H1 (cell line): ENCODE results near the gene DAP. TPM values are rescaled to one million over a fixed set of nuclear protein-coding genes. Genes with fewer than 3 reads are reported as not detected.

ENCODE experiments used
- CTCF ChIA-PET: fragments of 300-600 bp; sonication (Branson Sonifier 250); formaldehyde crosslinking; loops from one replicate; lab custom pipeline; 2021; ENCODE audit not compliant: partially characterized antibody; lab: Charles Lee
- POLR2A ChIA-PET: fragments of 300-600 bp; sonication (Branson Sonifier 250); formaldehyde crosslinking; loops from one replicate; lab custom pipeline; 2021; ENCODE audit warnings: inconsistent platforms; ENCODE audit not compliant: partially characterized antibody; lab: Charles Lee
- DNase-seq, 2 experiments: peaks; one replicate each; pipeline versions ENCODE4 v3.0.0 to v3.0.0-alpha.2; 2010 to 2022; ENCODE audit warnings: low spot score in 2 of 2, low read depth in 1 of 2, mixed read lengths in 1 of 2
- FAIRE-seq: peaks from 2 replicates; lab custom pipeline; 2011; peaks lifted over from hg19 to GRCh38; lab: Jason Lieb, UNC
- H2AFZ ChIP-seq: 2 replicates; pipeline ENCODE4 v1.8.1; 2012; ENCODE audit warnings: low read length, inconsistent platforms
- H2AK5ac ChIP-seq: 2 replicates; pipeline ENCODE4 v1.6.1; 2013; ENCODE audit warnings: low read depth, low read length
- H2BK120ac ChIP-seq: replicated peaks from 2 replicates; pipeline ENCODE3; 2013; ENCODE audit warnings: low read depth, low read length, inconsistent platforms
- H2BK12ac ChIP-seq: 2 replicates; pipeline ENCODE4 v1.6.1; 2013; ENCODE audit warnings: low read depth, low read length
- H2BK15ac ChIP-seq: 2 replicates; pipeline ENCODE4 v1.6.1; 2013; ENCODE audit warnings: low read length
- H2BK20ac ChIP-seq: 2 replicates; pipeline ENCODE4 v1.6.1; 2013; ENCODE audit warnings: low read length
- H2BK5ac ChIP-seq: 2 replicates; pipeline ENCODE4 v1.6.1; 2013; ENCODE audit warnings: low read depth, low read length
- H3K14ac ChIP-seq: 2 replicates; pipeline ENCODE4 v1.6.1; 2013; ENCODE audit warnings: inconsistent platforms; ENCODE audit not compliant: insufficient read length
- H3K18ac ChIP-seq: 2 replicates; pipeline ENCODE4 v1.6.1; 2013; ENCODE audit warnings: low read length; ENCODE audit errors: extremely low read depth
- H3K23ac ChIP-seq: 2 replicates; pipeline ENCODE4 v1.6.1; 2013; ENCODE audit warnings: inconsistent platforms; ENCODE audit not compliant: insufficient read length
- H3K23me2 ChIP-seq: 2 replicates; pipeline ENCODE4 v1.6.1; 2013; ENCODE audit warnings: low read depth, low read length
- H3K27ac ChIP-seq: 2 replicates; pipeline ENCODE4 v1.6.1; 2011; ENCODE audit warnings: low read depth, low read length, inconsistent platforms
- H3K27me3 ChIP-seq, 4 experiments: replicated peaks in 1 of 4; 1 replicate in 1 of 4; 2 replicates in 3 of 4; pipeline versions ENCODE4 v1.6.1 to v1.8.1; 2011 to 2013; ENCODE audit warnings: low read length in 3 of 4, mild to moderate bottlenecking in 3 of 4, inconsistent platforms in 2 of 4, mixed read lengths in 2 of 4, moderate library complexity in 1 of 4; ENCODE audit not compliant: control insufficient read depth in 3 of 4, insufficient read depth in 3 of 4; ENCODE audit errors: extremely low read depth in 1 of 4
- H3K36me3 ChIP-seq, 4 experiments: 2 replicates each; pipeline versions ENCODE4 v1.6.1 to v1.8.1; 2011 to 2013; ENCODE audit warnings: mild to moderate bottlenecking in 4 of 4, low read length in 3 of 4, moderate library complexity in 2 of 4, control low read depth in 1 of 4, inconsistent platforms in 1 of 4; ENCODE audit not compliant: insufficient read depth in 4 of 4, control insufficient read depth in 2 of 4
- H3K4ac ChIP-seq: replicated peaks from 2 replicates; pipeline ENCODE3; 2013; ENCODE audit warnings: low read length, low read depth, mixed read lengths, inconsistent platforms; ENCODE audit not compliant: insufficient read length
- H3K4me1 ChIP-seq, 4 experiments: replicated peaks in 1 of 4; 1 replicate in 1 of 4; 2 replicates in 3 of 4; pipeline versions ENCODE4 v1.6.1 to v1.8.1; 2011 to 2013; ENCODE audit warnings: low read length in 3 of 4, inconsistent platforms in 2 of 4, mixed read lengths in 1 of 4; ENCODE audit not compliant: insufficient read depth in 4 of 4, control insufficient read depth in 3 of 4
- H3K4me2 ChIP-seq, 2 experiments: 2 replicates each; pipeline versions ENCODE4 v1.6.1 to v1.8.1; 2011 to 2013; ENCODE audit warnings: low read depth in 2 of 2, low read length in 2 of 2, control low read depth in 1 of 2, inconsistent platforms in 1 of 2, mild to moderate bottlenecking in 1 of 2; ENCODE audit not compliant: insufficient read depth in 1 of 2
- H3K4me3 ChIP-seq, 4 experiments: fragments of 200-600, 300-600 bp in 1 of 4; sonication (generic), shearing (Covaris generic), sonication (Bioruptor Twin) in 1 of 4; 2 replicates each; pipeline versions ENCODE4 v1.5.1 to v1.8.1; 2011 to 2016; ENCODE audit warnings: low read length in 4 of 4, low read depth in 3 of 4, control low read depth in 2 of 4, inconsistent platforms in 2 of 4, mild to moderate bottlenecking in 2 of 4, mixed read lengths in 1 of 4, moderate library complexity in 1 of 4; ENCODE audit not compliant: insufficient read depth in 2 of 4; ENCODE audit errors: extremely low read depth in 1 of 4
- H3K56ac ChIP-seq: replicated peaks from 2 replicates; pipeline ENCODE3; 2013; ENCODE audit warnings: low read depth, mild to moderate bottlenecking, mixed read lengths, low read length, inconsistent platforms; ENCODE audit not compliant: insufficient read length
- H3K79me1 ChIP-seq: 2 replicates; pipeline ENCODE4 v1.6.1; 2013; ENCODE audit warnings: low read depth, low read length, control low read depth
- H3K79me2 ChIP-seq, 2 experiments: 2 replicates each; pipeline versions ENCODE4 v1.6.1 to v1.8.1; 2012 to 2013; ENCODE audit warnings: low read length in 2 of 2, mild to moderate bottlenecking in 2 of 2, inconsistent platforms in 1 of 2; ENCODE audit not compliant: insufficient read depth in 2 of 2, control insufficient read depth in 1 of 2
- H3K9ac ChIP-seq, 4 experiments: replicated peaks in 1 of 4; 1 replicate in 1 of 4; 2 replicates in 3 of 4; pipeline versions ENCODE4 v1.6.1 to v1.8.1; 2011 to 2013; ENCODE audit warnings: low read depth in 3 of 4, low read length in 3 of 4, control low read depth in 2 of 4, mild to moderate bottlenecking in 2 of 4, moderate library complexity in 2 of 4, inconsistent platforms in 1 of 4; ENCODE audit errors: extremely low read depth in 1 of 4
- H3K9me3 ChIP-seq, 2 experiments: 2 replicates each; pipeline versions ENCODE4 v1.6.1 to v1.8.1; 2012 to 2013; ENCODE audit warnings: mild to moderate bottlenecking in 2 of 2, moderate library complexity in 2 of 2, control low read depth in 1 of 2, inconsistent platforms in 1 of 2, low read depth in 1 of 2, low read length in 1 of 2, mixed read lengths in 1 of 2; ENCODE audit not compliant: insufficient read depth in 2 of 2
- H4K20me1 ChIP-seq, 2 experiments: replicated peaks in 1 of 2; 2 replicates each; pipeline versions ENCODE3 to v1.8.1; 2011 to 2013; ENCODE audit warnings: inconsistent platforms in 2 of 2, low read length in 2 of 2, mild to moderate bottlenecking in 1 of 2; ENCODE audit not compliant: insufficient read depth in 2 of 2, control insufficient read depth in 1 of 2
- H4K5ac ChIP-seq: 2 replicates; pipeline ENCODE4 v1.6.1; 2013; ENCODE audit warnings: low read length, low read depth, mixed read lengths, inconsistent platforms; ENCODE audit not compliant: insufficient read length
- H4K8ac ChIP-seq: 2 replicates; pipeline ENCODE4 v1.8.0; 2013; ENCODE audit warnings: mild to moderate bottlenecking, moderate library complexity, low read length, inconsistent platforms; ENCODE audit not compliant: insufficient read depth; ENCODE audit errors: extremely low read depth
- H4K91ac ChIP-seq: replicated peaks from 2 replicates; pipeline ENCODE3; 2013; ENCODE audit warnings: low read length, mixed read lengths, inconsistent platforms; ENCODE audit not compliant: insufficient read length
- BCL11A ChIP-seq, 2 experiments: IDR thresholded peaks; one replicate each; pipeline ENCODE4 v1.6.1; 2011; ENCODE audit warnings: low read depth in 2 of 2, low read length in 2 of 2, mild to moderate bottlenecking in 2 of 2
- CHD1 ChIP-seq: IDR thresholded peaks from 2 replicates; pipeline ENCODE4 v1.6.1; 2012; ENCODE audit warnings: low read depth, low read length, improper control_type of control experiment
- CTBP2 ChIP-seq: IDR thresholded peaks from 2 replicates; pipeline ENCODE4 v1.7.0; 2011; ENCODE audit warnings: borderline replicate concordance, mild to moderate bottlenecking, moderate library complexity, mixed read lengths, low read length; ENCODE audit not compliant: insufficient read depth, insufficient read length
- GTF2F1 ChIP-seq: IDR thresholded peaks from 2 replicates; pipeline ENCODE4 v1.6.1; 2012; ENCODE audit warnings: low read depth, low read length, improper control_type of control experiment, borderline replicate concordance
- KDM1A ChIP-seq: fragments of 200-600, 300-600 bp; sonication (generic); IDR thresholded peaks from 2 replicates; pipeline ENCODE4 v1.7.1; 2016; ENCODE audit warnings: mild to moderate bottlenecking, low read length, borderline replicate concordance
- KDM5A ChIP-seq: fragments of 200-600 bp; IDR thresholded peaks from 2 replicates; pipeline ENCODE4 v1.7.1; 2012; ENCODE audit warnings: mild to moderate bottlenecking, low read length, inconsistent platforms, mixed read lengths
- SP2 ChIP-seq: IDR thresholded peaks from 2 replicates; pipeline ENCODE4 v1.6.1; 2012; ENCODE audit warnings: mild to moderate bottlenecking, low read length, inconsistent platforms
- SP4 ChIP-seq: IDR thresholded peaks from 2 replicates; pipeline ENCODE4 v1.6.1; 2012; ENCODE audit warnings: low read length, inconsistent platforms
- TAF1 ChIP-seq: IDR thresholded peaks from 2 replicates; pipeline ENCODE4 v1.6.1; 2011; ENCODE audit warnings: mild to moderate bottlenecking, low read depth, low read length
- TEAD4 ChIP-seq: IDR thresholded peaks from 2 replicates; pipeline ENCODE4 v1.6.1; 2012; ENCODE audit warnings: low read depth, low read length, inconsistent platforms, mixed read lengths
- USF2 ChIP-seq: IDR thresholded peaks from 2 replicates; pipeline ENCODE4 v1.6.1; 2011; ENCODE audit warnings: low read length, improper control_type of control experiment
- YY1 ChIP-seq: IDR thresholded peaks from 2 replicates; pipeline ENCODE4 v1.6.1; 2011; ENCODE audit warnings: low read depth, mild to moderate bottlenecking, low read length
- WGBS, 2 experiments: shearing (Covaris generic) in 1 of 2; methylation state at CpG; one replicate each; pipeline versions ENCODE4 v1.1.6 to v1.1.7; 2013 to 2015; ENCODE audit warnings: low lambda C conversion rate in 2 of 2, mixed read lengths in 2 of 2, inconsistent platforms in 1 of 2, low coverage in 1 of 2, missing lambda C conversion rate in 1 of 2; ENCODE audit not compliant: insufficient replicate concordance in 2 of 2, insufficient coverage in 1 of 2, insufficient read length in 1 of 2; ENCODE audit errors: extremely low coverage in 1 of 2, missing lambda C conversion rate in 1 of 2; 5-methylcytosine and 5-hydroxymethylcytosine counted together
- polyA plus RNA-seq, 7 experiments: library from polyadenylated mRNA; depleted of rRNA in 3 of 7; stranded (reverse) in 5 of 7; unstranded in 2 of 7; fragments of >200 nt in 5 of 7; fragments of 200-250 nt in 2 of 7; gene quantifications; 1 replicate in 5 of 7; 2 replicates in 1 of 7; 4 replicates in 1 of 7; pipeline versions ENCODE4 v1.2.1 to v1.2.3, GENCODE V29; 2011 to 2013; ENCODE audit warnings: missing spikeins in 2 of 7, mixed read lengths in 2 of 7
- total RNA-seq: library from RNA; stranded (reverse); fragmentation: NEBNext Ultra II Directional; extraction: Animal tissue kit (Norgen Biotek cat#: 25700); gene quantifications from 2 replicates; pipeline ENCODE4 v1.2.1, GENCODE V29; 2021

Gene DAP
- total and polyA plus RNA-seq, 2 of the 8 experiments (the other 6 are each of a cell fraction or from before 2014, with no cell fraction given): 26.2 to 44.4 TPM

GRCh38 chr5:10637944-10638343 is 123.1 kb downstream of the DAP start:
- POLR2A ChIA-PET: interaction anchor here (1.2 to 1.4 kb wide), 3 partner anchors 9 to 87 kb away, joined by 3 to 4 read pairs (median 4); no protein-coding TSS in a partner anchor
- WGBS, 2 experiments: 53% methylated on average over 10 of the region's 10 CpGs; no CpG with 5 or more reads in 1 of the 2 experiments

More at GRCh38 chr5:10637944-10638343, 123.1 kb downstream of the DAP start:
- no peak overlapping the region for H2AFZ ChIP-seq
- H2BK15ac ChIP-seq: peak overlapping the region; percentile 8; the same call in 1 of the 2 replicates
- no peak overlapping the region for H3K14ac ChIP-seq
- H3K4me3 ChIP-seq: peak overlapping the region in 3 of 4 experiments; percentile 26 to 50 (median 36); a peak in 4 of 8 replicates
- H4K91ac ChIP-seq: peak overlapping the region; percentile 38
- H3K27ac ChIP-seq: peak overlapping the region; percentile 37; the same call in 1 of the 2 replicates
- H3K4me2 ChIP-seq: peak overlapping the region; percentile 72 to 80
- DNase-seq (no peak), FAIRE-seq (no peak)
- CTCF ChIA-PET: interaction anchor here (0.7 to 4.6 kb wide), 8 partner anchors 12 to 190 kb away, joined by 3 to 49 read pairs (median 6); no protein-coding TSS in a partner anchor
- no peak overlapping the region for H3K56ac ChIP-seq
- peak overlapping the region; percentile 98; the same call in 1 of the 2 replicates for H2BK20ac ChIP-seq
- no peaks in the 10 kb centered on the region for H3K36me3 ChIP-seq
- TF ChIP-seq KDM5A (no peak), BCL11A (IDR thresholded peaks at IDR 0.05; ENCODE audit: low read depth in 2 of 2, low read length in 2 of 2) (no peak), TAF1 (no peak), YY1 (no peak), TEAD4 (no peak), USF2 (no peak), CTBP2 (no peak), GTF2F1 (no peak), SP4 (no peak), KDM1A (no peak), CHD1 (no peak), SP2 (no peak)
- TF ChIP-seq, all 59 proteins: peak for 0
- H3K27me3 ChIP-seq: no peaks in the 10 kb centered on the region
- peaks cover 18 to 43% (median 28%) of the 10 kb centered on the region in 4 experiments for H3K4me1 ChIP-seq
- H3K79me1 ChIP-seq: peaks cover 4% of the 10 kb centered on the region; the same call in 1 of the 2 replicates
- peaks cover 0 to 2% of the 10 kb centered on the region in 2 experiments for H4K20me1 ChIP-seq
- peak overlapping the region; percentile 30 for H2BK120ac ChIP-seq
- peaks cover 7 to 36% of the 10 kb centered on the region in 2 experiments; a peak in 3 of 4 replicates for H3K79me2 ChIP-seq
- H4K5ac ChIP-seq: peak overlapping the region; percentile 41
- H2BK5ac ChIP-seq: peak overlapping the region; percentile 90; the same call in 1 of the 2 replicates
- peak overlapping the region; percentile 85; the same call in 1 of the 2 replicates for H2BK12ac ChIP-seq
- H3K4ac ChIP-seq: no peak overlapping the region
- H3K9me3 ChIP-seq: no peaks in the 10 kb centered on the region
- no peak overlapping the region for H4K8ac ChIP-seq
- H2AK5ac ChIP-seq: no peak overlapping the region
- peak overlapping the region in 1 of 4 experiments; percentile 5; a peak in 1 of 7 replicates for H3K9ac ChIP-seq
- peak overlapping the region; percentile 86 for H3K18ac ChIP-seq
- no peak overlapping the region for H3K23ac ChIP-seq
- H3K23me2 ChIP-seq: peaks cover 7% of the 10 kb centered on the region
